Measurements from ENCODE around the gene RBMS3.

The RBMS3 gene

GRCh38 chr3:29379097-29379496, 98.2 kb downstream of the RBMS3 start:
- no peaks in the 10 kb centered on the region for H3K27me3 ChIP-seq (replicated peaks; ENCODE audit: control insufficient read depth, insufficient read depth, low read length)
- no peaks in the 10 kb centered on the region for H3K36me3 ChIP-seq (ENCODE audit: control insufficient read depth, insufficient read depth, low read length)
- TF ChIP-seq CTCF (IDR thresholded peaks at IDR 0.05; ENCODE audit: insufficient read depth, low read length, poor library complexity, severe bottlenecking): no peak
- no peak for DNase-seq (ENCODE audit: extremely low read depth, insufficient read length)
- no peak overlapping the region for H3K4me3 ChIP-seq (replicated peaks; ENCODE audit: low read depth, low read length)

- Histone ChIP-seq H3K4me3 (replicated peaks; ENCODE audit: low read depth, low read length) (no peak overlapping the region), H3K36me3 (ENCODE audit: control insufficient read depth, insufficient read depth, low read length) (no peaks in the 10 kb centered on the region), H3K27me3 (replicated peaks; ENCODE audit: control insufficient read depth, insufficient read depth, low read length) (no peaks in the 10 kb centered on the region)
- TF ChIP-seq CTCF (IDR thresholded peaks at IDR 0.05; ENCODE audit: insufficient read depth, low read length, poor library complexity, severe bottlenecking): no peak
- DNase-seq (ENCODE audit: extremely low read depth, insufficient read length): no peak
Observed at GRCh38 chr3:29381595-29381994, 100.7 kb downstream of the RBMS3 start.

GRCh38 chr3:29382409-29382808, 101.5 kb downstream of the RBMS3 start:
- TF ChIP-seq CTCF (IDR thresholded peaks at IDR 0.05; ENCODE audit: insufficient read depth, low read length, poor library complexity, severe bottlenecking): no peak
- DNase-seq (ENCODE audit: extremely low read depth, insufficient read length): no peak
- no peaks in the 10 kb centered on the region for H3K27me3 ChIP-seq (replicated peaks; ENCODE audit: control insufficient read depth, insufficient read depth, low read length)
- no peaks in the 10 kb centered on the region for H3K36me3 ChIP-seq (ENCODE audit: control insufficient read depth, insufficient read depth, low read length)
- H3K4me3 ChIP-seq (replicated peaks; ENCODE audit: low read depth, low read length): no peak overlapping the region

- TF ChIP-seq CTCF (IDR thresholded peaks at IDR 0.05; ENCODE audit: insufficient read depth, low read length, poor library complexity, severe bottlenecking): no peak
- DNase-seq (ENCODE audit: extremely low read depth, insufficient read length): no peak
- Histone ChIP-seq H3K4me3 (replicated peaks; ENCODE audit: low read depth, low read length) (no peak overlapping the region), H3K36me3 (ENCODE audit: control insufficient read depth, insufficient read depth, low read length) (no peaks in the 10 kb centered on the region), H3K27me3 (replicated peaks; ENCODE audit: control insufficient read depth, insufficient read depth, low read length) (no peaks in the 10 kb centered on the region)
Observed at GRCh38 chr3:29382845-29383244, 102.0 kb downstream of the RBMS3 start.

- TF ChIP-seq CTCF (IDR thresholded peaks at IDR 0.05; ENCODE audit: insufficient read depth, low read length, poor library complexity, severe bottlenecking): no peak
- no peaks in the 10 kb centered on the region for H3K27me3 ChIP-seq (replicated peaks; ENCODE audit: control insufficient read depth, insufficient read depth, low read length)
- no peaks in the 10 kb centered on the region for H3K36me3 ChIP-seq (ENCODE audit: control insufficient read depth, insufficient read depth, low read length)
- no peak for DNase-seq (ENCODE audit: extremely low read depth, insufficient read length)
- H3K4me3 ChIP-seq (replicated peaks; ENCODE audit: low read depth, low read length): no peak overlapping the region
Observed at GRCh38 chr3:29384640-29385039, 103.8 kb downstream of the RBMS3 start.
